Activated CD4-positive, alpha-beta T cell treated with anti-CD3 and anti-CD28 coated beads, Interleukin-2, amount 50 U/mL, for 4 hours (primary cell): ENCODE data around the gene ZNF467.

Experiments used
- DNase-seq, 2 experiments: peaks; one replicate each; pipeline ENCODE4 v3.0.0-alpha.2; 2020

ZNF467 gene

GRCh38 chr7:149736478-149737360 is 36.7 kb downstream of the ZNF467 start:
- DNase-seq: no peak

- DNase-seq: no peak
Measured at GRCh38 chr7:149735779-149736477, 37.5 kb downstream of the ZNF467 start.

- DNase-seq: no peak
Measured at GRCh38 chr7:149735181-149735602, 38.2 kb downstream of the ZNF467 start.

- no peak for DNase-seq
Measured at GRCh38 chr7:149734791-149735075, 38.7 kb downstream of the ZNF467 start.

- DNase-seq: no peak
Measured at GRCh38 chr7:149733924-149734790, 39.2 kb downstream of the ZNF467 start.

- DNase-seq: no peak
Measured at GRCh38 chr7:149733131-149733923, 40.1 kb downstream of the ZNF467 start.

- no peak for DNase-seq
Measured at GRCh38 chr7:149732611-149733010, 40.8 kb downstream of the ZNF467 start.

GRCh38 chr7:149732111-149732561 is 41.3 kb downstream of the ZNF467 start:
- DNase-seq: no peak

GRCh38 chr7:149731207-149731955 is 42.0 kb downstream of the ZNF467 start:
- no peak for DNase-seq

- no peak for DNase-seq
Measured at GRCh38 chr7:149729983-149730801, 43.2 kb downstream of the ZNF467 start.

GRCh38 chr7:149729586-149729982 is 43.8 kb downstream of the ZNF467 start:
- no peak for DNase-seq

- DNase-seq: no peak
Measured at GRCh38 chr7:149728491-149729375, 44.7 kb downstream of the ZNF467 start.

GRCh38 chr7:149727899-149728476 is 45.4 kb downstream of the ZNF467 start:
- no peak for DNase-seq

GRCh38 chr7:149727053-149727898 is 46.1 kb downstream of the ZNF467 start:
- DNase-seq: no peak

GRCh38 chr7:149725916-149726315 is 47.5 kb downstream of the ZNF467 start:
- no peak for DNase-seq

GRCh38 chr7:149725426-149725821 is 48.0 kb downstream of the ZNF467 start:
- no peak for DNase-seq

GRCh38 chr7:149724661-149725425 is 48.5 kb downstream of the ZNF467 start:
- DNase-seq: no peak
